A673 (cell line): ENCODE measurements around the gene FNDC3B. TPM values are rescaled to one million over a fixed set of nuclear protein-coding genes. Genes with fewer than 3 reads are reported as not detected.

ENCODE experiments used
- BruUV-seq: library from RNA; stranded (reverse); fragments of 400-500 nt; replicated peaks from 2 replicates; lab custom pipeline; 2021; lab: Mats Ljungman, UMichigan
- CTCF ChIA-PET: fragments of 300-600 bp; sonication (Branson Sonifier 250); formaldehyde crosslinking; loops from one replicate; lab custom pipeline; 2022; ENCODE audit warnings: antibody characterized with exemption; lab: Charles Lee
- POLR2A ChIA-PET: fragments of 300-600 bp; sonication (Branson Sonifier 250); formaldehyde crosslinking; loops from one replicate; lab custom pipeline; 2022; ENCODE audit warnings: antibody characterized with exemption; ENCODE audit not compliant: low non-redundant PET; lab: Charles Lee
- DNase-seq: peaks from one replicate; pipeline ENCODE4 v3.0.0-alpha.2; 2015; ENCODE audit warnings: low spot score
- H3K27ac ChIP-seq: fragments of 200-600 bp; sonication (generic); 2 replicates; pipeline ENCODE4 v1.5.1; 2016; ENCODE audit warnings: mixed run types, low read depth, mild to moderate bottlenecking, mixed read lengths, antibody characterized with exemption, low read length; ENCODE audit not compliant: poor library complexity, severe bottlenecking
- H3K27me3 ChIP-seq: fragments of 200-600 bp; sonication (generic); replicated peaks from 2 replicates; pipeline ENCODE4 v1.6.1; 2017; ENCODE audit warnings: mixed run types, low read depth, mild to moderate bottlenecking, mixed read lengths, antibody characterized with exemption, low read length; ENCODE audit not compliant: insufficient read depth, poor library complexity
- H3K36me3 ChIP-seq: fragments of 200-600 bp; sonication (generic); 2 replicates; pipeline ENCODE4 v1.6.1; 2016; ENCODE audit warnings: mixed run types, mild to moderate bottlenecking, mixed read lengths, antibody characterized with exemption, low read length; ENCODE audit not compliant: insufficient read depth, poor library complexity, severe bottlenecking
- H3K4me1 ChIP-seq: fragments of 200-600 bp; sonication (generic); 2 replicates; pipeline ENCODE4 v1.6.1; 2017; ENCODE audit warnings: mixed run types, mild to moderate bottlenecking, mixed read lengths, antibody characterized with exemption, low read length; ENCODE audit not compliant: insufficient read depth, poor library complexity, severe bottlenecking
- H3K4me3 ChIP-seq: fragments of 200-600 bp; sonication (generic); 2 replicates; pipeline ENCODE4 v1.5.1; 2016; ENCODE audit warnings: low read depth, mixed run types, mild to moderate bottlenecking, mixed read lengths, low read length; ENCODE audit not compliant: poor library complexity, severe bottlenecking
- H3K9me3 ChIP-seq: fragments of 200-600 bp; sonication (generic); 2 replicates; pipeline ENCODE4 v1.6.1; 2016; ENCODE audit warnings: mixed run types, low read depth, mild to moderate bottlenecking, mixed read lengths, antibody characterized with exemption, low read length; ENCODE audit not compliant: poor library complexity, severe bottlenecking
- EZH2 ChIP-seq: fragments of 200-600 bp; sonication (generic); IDR thresholded peaks from 2 replicates; pipeline ENCODE4 v1.6.1; 2017; ENCODE audit warnings: borderline replicate concordance, low read depth, mild to moderate bottlenecking, mixed read lengths, antibody characterized with exemption, low read length; ENCODE audit not compliant: poor library complexity, severe bottlenecking
- intact Hi-C: fragments of 100-400 bp; cut with micrococcal nuclease; formaldehyde crosslinking; loops from one replicate; pipeline ENCODE4 v1.10.0; 2022; ENCODE audit not compliant: unreplicated experiment
- total RNA-seq: library from RNA; stranded (reverse); gene quantifications from 2 replicates; pipeline ENCODE4 v1.2.3, GENCODE V29; 2021
- TF ChIP-seq, protein P1 (sequence below): fragments of 300-800, 200-600 bp; sonication (generic); conservative IDR thresholded peaks from 2 replicates; pipeline ENCODE4 v1.5.1; 2017; ENCODE audit warnings: low read depth, mild to moderate bottlenecking, antibody characterized with exemption, low read length, moderate library complexity, mixed read lengths

FNDC3B gene
- total RNA-seq, 1 experiment from 2014 or later: 50.8 TPM

DNA sequence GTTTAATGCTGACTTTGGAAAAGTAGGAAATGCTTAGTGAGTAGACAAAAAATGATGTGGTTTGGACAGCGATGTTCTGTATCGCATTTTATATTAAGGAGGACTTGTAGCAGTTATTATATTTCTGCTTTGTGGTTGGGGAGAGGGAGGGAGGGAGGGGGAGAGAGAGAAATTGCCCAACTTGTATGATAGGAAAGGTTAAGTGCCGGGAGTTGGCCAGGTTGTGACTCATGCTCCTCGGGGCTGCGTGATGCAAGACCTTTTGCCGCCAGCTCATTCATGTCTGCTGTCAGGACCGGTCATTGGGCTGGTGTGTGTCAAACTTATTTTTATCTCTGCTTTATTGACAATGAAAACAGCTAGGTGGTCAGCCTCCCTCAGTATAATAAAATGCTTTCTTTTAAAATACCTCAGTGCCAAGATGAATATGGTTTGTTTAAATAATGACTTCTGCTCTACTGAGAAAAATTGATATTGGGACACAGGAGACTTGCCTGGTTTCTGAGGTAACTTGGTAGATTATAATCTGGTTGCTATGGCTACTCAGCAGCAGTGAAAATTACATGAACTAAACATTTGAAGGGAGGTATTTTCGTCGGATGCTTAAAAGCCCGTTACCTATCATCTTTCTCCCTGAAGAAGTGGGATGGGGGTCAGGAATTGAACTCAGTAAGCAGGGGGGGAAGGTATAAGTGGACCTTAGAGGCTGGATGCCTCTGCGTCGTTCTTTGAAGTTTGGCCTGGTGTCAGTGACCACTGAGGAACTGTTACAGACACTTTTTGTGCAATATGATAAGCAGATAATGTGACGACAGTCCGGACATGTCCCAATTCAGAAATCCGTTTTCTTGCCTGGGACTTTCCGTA lies 90.7 kb downstream of the FNDC3B start:
- no TSS peak for BruUV-seq
- H3K4me3 ChIP-seq: no peak overlapping the region
- no peak for DNase-seq
- no peaks in the 10 kb centered on the region for H3K36me3 ChIP-seq
- no peaks in the 10 kb centered on the region for H3K27me3 ChIP-seq
- CTCF ChIA-PET: no interaction called here
- H3K4me1 ChIP-seq: peaks cover 47% of the 10 kb centered on the region
- POLR2A ChIA-PET: no interaction called here
- no peak overlapping the region for H3K27ac ChIP-seq
- intact Hi-C loops: no loop called here
- TF ChIP-seq EZH2: no peak
- TF ChIP-seq, protein P1, sequence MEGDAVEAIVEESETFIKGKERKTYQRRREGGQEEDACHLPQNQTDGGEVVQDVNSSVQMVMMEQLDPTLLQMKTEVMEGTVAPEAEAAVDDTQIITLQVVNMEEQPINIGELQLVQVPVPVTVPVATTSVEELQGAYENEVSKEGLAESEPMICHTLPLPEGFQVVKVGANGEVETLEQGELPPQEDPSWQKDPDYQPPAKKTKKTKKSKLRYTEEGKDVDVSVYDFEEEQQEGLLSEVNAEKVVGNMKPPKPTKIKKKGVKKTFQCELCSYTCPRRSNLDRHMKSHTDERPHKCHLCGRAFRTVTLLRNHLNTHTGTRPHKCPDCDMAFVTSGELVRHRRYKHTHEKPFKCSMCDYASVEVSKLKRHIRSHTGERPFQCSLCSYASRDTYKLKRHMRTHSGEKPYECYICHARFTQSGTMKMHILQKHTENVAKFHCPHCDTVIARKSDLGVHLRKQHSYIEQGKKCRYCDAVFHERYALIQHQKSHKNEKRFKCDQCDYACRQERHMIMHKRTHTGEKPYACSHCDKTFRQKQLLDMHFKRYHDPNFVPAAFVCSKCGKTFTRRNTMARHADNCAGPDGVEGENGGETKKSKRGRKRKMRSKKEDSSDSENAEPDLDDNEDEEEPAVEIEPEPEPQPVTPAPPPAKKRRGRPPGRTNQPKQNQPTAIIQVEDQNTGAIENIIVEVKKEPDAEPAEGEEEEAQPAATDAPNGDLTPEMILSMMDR: no peak
- H3K9me3 ChIP-seq: no peaks in the 10 kb centered on the region

DNA sequence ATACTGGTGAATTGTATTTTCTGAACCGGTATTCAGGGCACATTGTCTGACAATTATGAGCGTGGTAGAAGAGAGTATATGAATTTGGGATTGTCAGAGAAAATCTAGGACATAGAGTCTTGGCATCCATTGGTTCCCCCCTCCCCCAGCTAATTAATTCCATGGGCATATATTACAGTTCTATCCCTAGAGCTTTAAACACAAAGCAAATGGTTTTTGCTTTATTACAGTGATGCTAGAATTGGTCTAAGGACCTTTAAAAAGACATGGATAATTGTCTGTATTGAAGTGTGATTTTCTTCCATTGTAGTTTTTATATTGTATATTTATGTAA lies 91.3 kb downstream of the FNDC3B start:
- peaks cover 47% of the 10 kb centered on the region for H3K4me1 ChIP-seq
- ChIA-PET POLR2A (no interaction called here), CTCF (interaction anchor here (0.6 kb wide), 1 partner anchor 71 kb away, joined by 7 read pairs; no protein-coding TSS in a partner anchor)
- no peaks in the 10 kb centered on the region for H3K27me3 ChIP-seq
- DNase-seq: no peak
- no peaks in the 10 kb centered on the region for H3K36me3 ChIP-seq
- H3K4me3 ChIP-seq: no peak overlapping the region
- BruUV-seq: no TSS peak
- TF ChIP-seq, protein P1: no peak
- TF ChIP-seq EZH2: no peak
- no peaks in the 10 kb centered on the region for H3K9me3 ChIP-seq
- intact Hi-C loops: no loop called here
- H3K27ac ChIP-seq: no peak overlapping the region

DNA sequence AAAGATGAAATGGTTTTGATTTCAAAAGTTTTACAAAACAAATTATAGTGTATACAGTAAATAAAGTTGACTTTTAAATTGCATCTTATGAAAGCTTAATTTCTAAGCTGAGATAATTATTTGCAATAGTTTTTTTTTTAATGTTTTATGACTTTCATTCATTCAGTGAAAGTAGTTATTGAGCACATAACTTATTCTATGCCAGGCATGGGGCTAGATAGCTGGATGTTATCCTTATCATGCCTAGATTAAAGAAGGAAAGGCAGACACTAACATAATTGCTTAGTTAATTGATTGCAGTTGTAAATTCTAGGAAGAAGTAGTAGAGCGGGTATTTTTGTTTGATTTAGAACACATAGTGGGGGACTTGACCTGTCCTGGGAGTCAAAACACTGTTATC lies 92.4 kb downstream of the FNDC3B start:
- no peak overlapping the region for H3K27ac ChIP-seq
- H3K4me1 ChIP-seq: peaks cover 44% of the 10 kb centered on the region
- POLR2A ChIA-PET: no interaction called here
- H3K4me3 ChIP-seq: no peak overlapping the region
- no peaks in the 10 kb centered on the region for H3K9me3 ChIP-seq
- CTCF ChIA-PET: no interaction called here
- intact Hi-C loops: no loop called here
- H3K27me3 ChIP-seq: no peaks in the 10 kb centered on the region
- no peaks in the 10 kb centered on the region for H3K36me3 ChIP-seq
- DNase-seq: no peak
- no TSS peak for BruUV-seq
- TF ChIP-seq, protein P1: no peak
- no peak for TF ChIP-seq EZH2
